ENCODE measurements around the gene WNT9A.
"Not testable (repeated sequence)": the region's sequence is repeated elsewhere in the genome, so short reads cannot be mapped to it uniquely, and the experiment has no call there.

WNT9A gene

DNA sequence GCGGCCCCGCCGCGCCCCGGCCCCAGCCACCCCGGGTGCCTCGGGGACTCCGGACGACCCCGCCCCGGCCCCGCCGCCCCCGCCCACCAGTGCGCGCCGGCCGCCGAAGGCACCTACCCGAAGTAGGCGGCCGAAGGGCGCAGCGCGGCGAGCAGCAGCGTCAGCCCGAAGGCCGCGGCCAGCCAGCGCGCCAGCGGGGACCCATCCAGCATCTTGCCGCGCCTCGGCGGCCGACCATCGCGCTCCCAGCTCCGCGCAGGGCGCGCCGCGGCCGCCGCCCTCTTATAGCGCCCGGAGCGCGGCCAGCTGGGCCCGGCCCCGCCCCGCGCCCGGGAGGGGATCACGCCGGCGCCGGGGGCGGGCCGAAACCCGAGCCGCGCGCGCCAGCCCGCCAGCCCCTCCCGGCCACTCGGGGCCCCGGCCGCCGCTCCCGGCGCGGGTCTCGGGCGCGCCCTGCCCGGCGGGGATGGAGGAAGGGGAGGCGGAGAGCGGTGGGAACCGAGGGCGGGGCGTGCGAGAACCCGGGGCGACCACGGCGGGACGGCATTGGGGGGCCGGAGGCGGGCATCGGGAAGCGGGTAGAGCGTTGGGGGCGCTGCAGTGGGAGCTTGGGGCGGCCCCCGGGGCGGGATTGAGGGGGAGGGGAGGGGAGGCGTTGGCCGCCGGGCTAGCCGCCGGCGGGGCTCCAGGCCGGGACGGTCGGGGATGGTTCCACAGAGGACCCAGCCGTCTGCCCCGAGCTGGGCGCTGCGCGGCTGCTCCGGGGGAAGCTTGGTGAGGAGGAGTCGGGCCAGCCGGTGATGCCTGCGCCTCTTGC is at the start of gene WNT9A:
Gene WNT9A, minus strand, starts transcription at position 257 of the 817 bp plus-strand sequence. Its CDS starts 45 bp downstream, at position 212.
- DNase-seq = peak; percentile 28
- in situ Hi-C loops (cut with MboI; ENCODE audit: low pct_unique_long_range_greater_than_20kb, low sequenced_read_pairs) = loop anchor here (25.0 kb wide), 2 partner anchors 186 to 486 kb away; no protein-coding TSS in a partner anchor

- in situ Hi-C loops (cut with MboI; ENCODE audit: low pct_unique_long_range_greater_than_20kb, low sequenced_read_pairs) = no loop called here
- DNase-seq = no peak
Measured at GRCh38 chr1:227996187-227996950, 48.6 kb upstream of the WNT9A start.

- DNase-seq = no peak
- in situ Hi-C loops (cut with MboI; ENCODE audit: low pct_unique_long_range_greater_than_20kb, low sequenced_read_pairs) = no loop called here
Measured at GRCh38 chr1:227994632-227995300, 47.0 kb upstream of the WNT9A start.

DNA sequence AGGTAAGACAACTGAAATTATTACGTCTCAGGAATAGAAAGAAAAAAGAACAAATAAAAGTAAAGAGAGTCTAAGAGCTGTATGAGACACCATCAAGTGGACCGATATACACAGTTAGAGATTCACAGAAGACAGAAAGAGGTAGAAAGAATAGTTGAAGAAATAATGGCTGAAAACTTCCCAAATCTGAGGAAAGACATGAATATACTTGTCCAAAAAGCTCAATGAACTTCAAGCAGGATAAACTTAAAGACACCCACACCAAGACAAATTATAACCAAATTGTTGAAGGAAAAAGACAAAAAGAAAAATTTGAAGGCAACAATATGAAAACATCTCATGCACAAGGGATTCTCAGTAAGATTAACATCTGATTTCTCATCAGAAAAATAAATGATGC is 39.4 kb upstream of the WNT9A start:
- no peak for DNase-seq
- in situ Hi-C loops (cut with MboI; ENCODE audit: low pct_unique_long_range_greater_than_20kb, low sequenced_read_pairs) = no loop called here

DNA sequence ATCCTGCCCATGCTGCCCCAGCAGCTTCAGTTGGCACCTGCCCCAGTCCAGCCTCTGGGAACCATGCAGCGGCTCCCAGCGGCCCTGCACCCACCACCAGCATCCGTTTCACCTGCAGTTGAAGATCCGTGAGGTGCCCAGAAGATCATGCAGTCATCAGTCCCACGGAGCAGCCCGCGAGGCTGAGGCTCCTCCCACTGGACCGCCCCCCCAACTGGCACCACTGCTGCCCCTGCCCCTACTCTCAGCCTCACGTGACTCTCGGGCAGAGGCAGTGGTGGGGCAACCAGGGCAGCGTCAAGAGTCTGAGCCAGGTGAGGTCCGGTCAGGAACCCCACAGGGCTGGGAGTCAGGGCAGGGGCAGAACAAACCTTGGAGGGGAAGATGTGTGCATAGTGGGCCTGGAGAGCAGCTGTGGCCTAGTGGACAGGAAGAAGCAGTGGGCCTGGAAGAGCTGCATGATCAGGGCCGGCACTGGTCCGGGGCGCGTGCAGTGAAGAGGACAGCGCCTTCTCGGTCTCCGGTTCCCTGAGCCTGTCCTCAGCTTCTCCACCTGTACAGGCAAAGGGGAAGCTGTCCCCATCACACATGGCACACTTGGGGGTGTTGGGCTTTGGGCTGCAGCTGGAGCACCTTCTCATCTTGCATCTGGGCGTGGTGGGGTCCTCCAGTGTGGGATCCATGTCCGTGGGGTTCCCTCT is 28.0 kb upstream of the WNT9A start:
- in situ Hi-C loops (cut with MboI; ENCODE audit: low pct_unique_long_range_greater_than_20kb, low sequenced_read_pairs); DNase-seq: not testable (repeated sequence)

DNA sequence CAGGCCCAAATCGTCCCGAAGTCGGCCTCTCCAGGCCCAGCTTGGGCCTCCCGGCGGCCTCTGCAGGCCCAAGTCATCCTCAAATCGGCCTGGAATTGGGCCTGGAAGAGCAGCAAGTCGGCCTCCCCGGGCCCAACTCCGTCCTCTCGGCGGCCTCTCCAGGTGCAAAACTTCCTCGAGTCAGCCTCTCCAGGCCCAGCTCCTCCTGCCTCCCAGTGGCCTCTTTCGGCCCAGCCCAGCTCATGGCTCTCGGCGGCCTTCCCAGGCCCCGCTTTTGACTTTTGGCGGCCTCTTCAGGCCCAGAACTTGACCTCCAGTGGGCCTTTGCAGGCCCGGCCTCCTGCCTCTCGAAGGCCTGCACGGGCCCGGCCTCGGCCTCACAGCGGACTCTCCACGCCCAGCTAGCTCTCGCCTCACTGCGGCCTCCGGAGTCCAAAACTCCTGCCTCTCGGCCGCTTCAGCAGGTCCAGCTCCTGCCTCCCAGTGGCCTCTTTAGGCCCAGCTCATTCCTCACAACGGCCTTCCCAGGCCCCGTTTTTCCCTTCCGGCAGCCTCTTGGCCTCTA is 26.1 kb upstream of the WNT9A start:
- DNase-seq; in situ Hi-C loops (cut with MboI; ENCODE audit: low pct_unique_long_range_greater_than_20kb, low sequenced_read_pairs): not testable (repeated sequence)

GRCh38 chr1:227972843-227973374 is 25.2 kb upstream of the WNT9A start:
- DNase-seq; in situ Hi-C loops (cut with MboI; ENCODE audit: low pct_unique_long_range_greater_than_20kb, low sequenced_read_pairs): not testable (repeated sequence)

DNA sequence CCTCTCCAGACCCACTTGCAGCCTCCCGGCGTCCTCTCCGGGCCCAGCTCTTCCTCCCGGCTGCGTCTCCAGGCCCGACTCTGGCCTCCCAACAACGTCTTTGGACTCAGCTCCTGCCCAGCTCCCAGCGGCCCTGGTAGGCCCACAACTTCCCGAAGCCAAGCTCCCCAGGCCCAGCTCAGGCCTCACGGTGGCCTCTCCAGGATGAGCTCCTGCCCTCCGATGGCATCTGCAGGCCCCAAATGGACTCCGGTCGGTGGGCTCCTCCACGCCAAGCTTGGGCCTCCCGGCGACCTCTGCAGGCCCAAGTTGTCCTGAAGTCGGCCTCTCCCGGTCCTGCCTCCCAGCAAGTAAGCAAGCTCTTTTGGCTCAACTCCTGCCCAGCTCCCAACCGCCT is 24.5 kb upstream of the WNT9A start:
- in situ Hi-C loops (cut with MboI; ENCODE audit: low pct_unique_long_range_greater_than_20kb, low sequenced_read_pairs); DNase-seq: not testable (repeated sequence)

- in situ Hi-C loops (cut with MboI; ENCODE audit: low pct_unique_long_range_greater_than_20kb, low sequenced_read_pairs); DNase-seq: not testable (repeated sequence)
Measured at GRCh38 chr1:227971643-227972282, 24.0 kb upstream of the WNT9A start.

- in situ Hi-C loops (cut with MboI; ENCODE audit: low pct_unique_long_range_greater_than_20kb, low sequenced_read_pairs); DNase-seq: not testable (repeated sequence)
Measured at GRCh38 chr1:227971216-227971615, 23.5 kb upstream of the WNT9A start.

- DNase-seq; in situ Hi-C loops (cut with MboI; ENCODE audit: low pct_unique_long_range_greater_than_20kb, low sequenced_read_pairs): not testable (repeated sequence)
Measured at GRCh38 chr1:227970076-227970995, 22.6 kb upstream of the WNT9A start.

DNA sequence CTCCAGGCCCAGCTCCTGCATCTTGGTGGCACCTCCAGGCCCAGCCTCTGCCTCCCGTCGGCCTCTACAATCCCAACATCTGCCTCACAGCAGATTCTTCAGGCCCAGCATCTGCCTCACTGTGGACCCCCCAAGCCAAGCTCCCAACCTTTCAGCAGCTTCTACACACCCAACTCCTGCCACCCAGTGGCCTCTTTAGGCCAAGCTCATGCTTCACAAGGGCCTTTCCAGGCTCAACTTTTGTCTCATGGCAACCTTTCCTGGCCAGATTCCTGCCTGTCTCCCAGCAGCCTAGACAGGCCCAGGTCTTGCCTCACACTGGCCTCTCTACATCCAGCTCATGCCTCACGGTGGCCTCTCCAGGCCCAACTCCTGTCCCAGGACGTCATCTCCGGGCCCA is 20.1 kb upstream of the WNT9A start:
- DNase-seq; in situ Hi-C loops (cut with MboI; ENCODE audit: low pct_unique_long_range_greater_than_20kb, low sequenced_read_pairs): not testable (repeated sequence)

GRCh38 chr1:227966733-227967132 is 19.0 kb upstream of the WNT9A start:
- in situ Hi-C loops (cut with MboI; ENCODE audit: low pct_unique_long_range_greater_than_20kb, low sequenced_read_pairs); DNase-seq: not testable (repeated sequence)

GRCh38 chr1:227961651-227962466 is 14.1 kb upstream of the WNT9A start:
- peak; percentile 77 for DNase-seq
- in situ Hi-C loops (cut with MboI; ENCODE audit: low pct_unique_long_range_greater_than_20kb, low sequenced_read_pairs) = no loop called here

- in situ Hi-C loops (cut with MboI; ENCODE audit: low pct_unique_long_range_greater_than_20kb, low sequenced_read_pairs) = no loop called here
- no peak for DNase-seq
Measured at GRCh38 chr1:227959325-227959860, 11.7 kb upstream of the WNT9A start.
